Skeletal muscle tissue (tissue), 4 donors: ENCODE data around the gene ATXN10. TPM values are rescaled to one million over a fixed set of nuclear protein-coding genes. Genes with fewer than 3 reads are reported as not detected.

Experiments used
- H3K27ac ChIP-seq: one replicate; pipeline ENCODE4 v1.7.0; 2013; ENCODE audit warnings: mild to moderate bottlenecking, low read depth, low read length, inconsistent platforms
- H3K27me3 ChIP-seq, 3 donors: one replicate each; pipeline ENCODE4 v1.7.0; 2013; ENCODE audit warnings: low read length in 3 of 3; ENCODE audit not compliant: control insufficient read depth in 3 of 3, insufficient read depth in 3 of 3
- H3K36me3 ChIP-seq, 3 donors: one replicate each; pipeline ENCODE4 v1.7.0; 2013; ENCODE audit warnings: low read length in 3 of 3; ENCODE audit not compliant: control insufficient read depth in 3 of 3, insufficient read depth in 3 of 3
- H3K4me1 ChIP-seq, 3 donors: one replicate each; pipeline ENCODE4 v1.7.0; 2013; ENCODE audit warnings: low read length in 3 of 3, mild to moderate bottlenecking in 3 of 3; ENCODE audit not compliant: control insufficient read depth in 3 of 3, insufficient read depth in 3 of 3
- H3K4me3 ChIP-seq, 3 donors: one replicate each; pipeline ENCODE4 v1.7.0; 2013; ENCODE audit warnings: low read length in 3 of 3
- H3K9ac ChIP-seq, 3 donors: one replicate each; pipeline ENCODE4 v1.7.0; 2013; ENCODE audit warnings: low read length in 3 of 3, mild to moderate bottlenecking in 3 of 3, moderate library complexity in 2 of 3, low read depth in 1 of 3
- H3K9me3 ChIP-seq, 3 donors: one replicate each; pipeline ENCODE4 v1.7.0; 2013; ENCODE audit warnings: low read length in 3 of 3; ENCODE audit not compliant: control insufficient read depth in 3 of 3
- total RNA-seq: library from RNA; depleted of rRNA; stranded (reverse); fragments of >200 nt; gene quantifications from one replicate; pipeline ENCODE4 v1.2.3, GENCODE V29; 2014
- donor health status: Osteomylitis.

ATXN10 gene
- total RNA-seq, 1 donor from 2014 or later = 310 TPM

- no peaks in the 10 kb centered on the region for H3K9me3 ChIP-seq
- H3K36me3 ChIP-seq = no peaks in the 10 kb centered on the region
- no peaks in the 10 kb centered on the region for H3K27me3 ChIP-seq
- no peak overlapping the region for H3K9ac ChIP-seq
- no peak overlapping the region for H3K27ac ChIP-seq
- H3K4me1 ChIP-seq = peaks cover 4 to 6% (median 5%) of the 10 kb centered on the region in 3 donors
- no peak overlapping the region for H3K4me3 ChIP-seq
Observed at GRCh38 chr22:45776313-45776585, 104.6 kb downstream of the ATXN10 start.

- Histone ChIP-seq H3K9ac (no peak overlapping the region), H3K9me3 (no peaks in the 10 kb centered on the region), H3K27ac (no peak overlapping the region), H3K4me3 (no peak overlapping the region), H3K27me3 (no peaks in the 10 kb centered on the region), H3K4me1 (peaks cover 4 to 6% (median 5%) of the 10 kb centered on the region in 3 donors), H3K36me3 (no peaks in the 10 kb centered on the region)
Observed at GRCh38 chr22:45777046-45777851, 105.6 kb downstream of the ATXN10 start.

DNA sequence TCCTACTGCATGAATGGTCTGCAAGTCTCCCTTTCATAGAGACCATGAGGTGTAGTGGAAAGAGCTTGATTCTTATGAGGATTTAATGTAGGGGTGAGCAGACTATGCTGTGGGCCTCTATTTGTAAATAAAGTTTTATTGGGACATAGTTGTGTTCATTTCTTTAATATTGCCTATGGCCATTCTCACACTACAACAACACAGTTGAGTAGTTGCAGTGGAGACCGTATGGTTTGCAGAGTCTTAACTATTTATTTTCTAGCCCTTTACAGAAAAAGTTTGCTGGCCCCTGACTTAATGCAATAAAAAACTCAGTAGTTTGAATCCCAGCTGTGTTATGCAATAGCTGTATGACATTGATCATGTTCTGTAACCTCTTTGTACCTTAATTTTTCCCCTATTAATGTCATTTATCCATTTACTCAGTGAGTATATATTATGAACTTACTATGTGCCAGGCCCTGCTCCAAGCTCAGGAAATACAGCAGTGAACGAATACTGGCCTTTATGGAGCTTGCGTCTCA, 106.3 kb downstream of the ATXN10 start:
- no peak overlapping the region for H3K27ac ChIP-seq
- H3K36me3 ChIP-seq = no peaks in the 10 kb centered on the region
- no peak overlapping the region for H3K9ac ChIP-seq
- peaks cover 4 to 6% (median 5%) of the 10 kb centered on the region in 3 donors for H3K4me1 ChIP-seq
- no peaks in the 10 kb centered on the region for H3K9me3 ChIP-seq
- no peaks in the 10 kb centered on the region for H3K27me3 ChIP-seq
- no peak overlapping the region for H3K4me3 ChIP-seq

GRCh38 chr22:45781459-45781858, 109.8 kb downstream of the ATXN10 start:
- no peaks in the 10 kb centered on the region for H3K9me3 ChIP-seq
- H3K36me3 ChIP-seq = peaks cover 0 to 2% (median 0%) of the 10 kb centered on the region in 3 donors
- H3K27me3 ChIP-seq = no peaks in the 10 kb centered on the region
- no peak overlapping the region for H3K9ac ChIP-seq
- peaks cover 18 to 23% (median 20%) of the 10 kb centered on the region in 3 donors for H3K4me1 ChIP-seq
- no peak overlapping the region for H3K4me3 ChIP-seq
- no peak overlapping the region for H3K27ac ChIP-seq

- Histone ChIP-seq H3K4me1 (peaks cover 18 to 23% (median 20%) of the 10 kb centered on the region in 3 donors), H3K36me3 (peaks cover 0 to 2% (median 0%) of the 10 kb centered on the region in 3 donors), H3K27ac (no peak overlapping the region), H3K27me3 (no peaks in the 10 kb centered on the region), H3K9me3 (no peaks in the 10 kb centered on the region), H3K4me3 (no peak overlapping the region), H3K9ac (no peak overlapping the region)
Observed at GRCh38 chr22:45781966-45782365, 110.3 kb downstream of the ATXN10 start.

GRCh38 chr22:45783021-45783420, 111.4 kb downstream of the ATXN10 start:
- Histone ChIP-seq H3K27me3 (no peaks in the 10 kb centered on the region), H3K9me3 (no peaks in the 10 kb centered on the region), H3K36me3 (peaks cover 0 to 2% (median 0%) of the 10 kb centered on the region in 3 donors), H3K9ac (no peak overlapping the region), H3K27ac (no peak overlapping the region), H3K4me3 (no peak overlapping the region), H3K4me1 (peaks cover 18 to 23% (median 20%) of the 10 kb centered on the region in 3 donors)

DNA sequence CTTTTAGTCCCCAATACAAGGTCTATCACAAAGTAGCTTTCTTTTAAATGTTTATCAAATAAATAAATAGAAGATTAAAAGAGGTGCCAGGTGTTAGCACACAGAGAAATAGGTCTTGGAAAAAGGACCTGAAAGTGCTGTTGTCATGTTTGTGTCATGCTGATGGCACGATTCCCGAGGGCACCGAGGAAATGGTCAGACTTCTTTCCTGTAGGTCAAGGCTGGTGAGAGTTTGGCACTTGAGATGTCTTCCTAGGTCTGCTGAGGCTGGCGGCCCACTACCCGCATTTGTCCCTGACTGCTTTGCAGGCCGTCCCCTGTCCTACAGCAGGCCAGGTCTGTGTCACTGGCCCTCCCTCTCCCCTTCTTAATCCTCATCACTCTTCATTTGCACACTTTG, 112.1 kb downstream of the ATXN10 start:
- H3K4me3 ChIP-seq = no peak overlapping the region
- no peaks in the 10 kb centered on the region for H3K27me3 ChIP-seq
- H3K9me3 ChIP-seq = no peaks in the 10 kb centered on the region
- peaks cover 0 to 2% (median 0%) of the 10 kb centered on the region in 3 donors for H3K36me3 ChIP-seq
- no peak overlapping the region for H3K27ac ChIP-seq
- H3K4me1 ChIP-seq = peaks cover 18 to 23% (median 20%) of the 10 kb centered on the region in 3 donors
- no peak overlapping the region for H3K9ac ChIP-seq

GRCh38 chr22:45784357-45785277, 113.0 kb downstream of the ATXN10 start:
- H3K36me3 ChIP-seq = peaks cover 0 to 2% (median 0%) of the 10 kb centered on the region in 3 donors
- H3K27me3 ChIP-seq = no peaks in the 10 kb centered on the region
- no peaks in the 10 kb centered on the region for H3K9me3 ChIP-seq
- peaks cover 18 to 23% (median 20%) of the 10 kb centered on the region in 3 donors for H3K4me1 ChIP-seq
- peak overlapping the region; percentile 31 for H3K27ac ChIP-seq
- H3K9ac ChIP-seq = no peak overlapping the region
- peak overlapping the region in 2 of 3 donors; percentile 1 to 17 for H3K4me3 ChIP-seq

DNA sequence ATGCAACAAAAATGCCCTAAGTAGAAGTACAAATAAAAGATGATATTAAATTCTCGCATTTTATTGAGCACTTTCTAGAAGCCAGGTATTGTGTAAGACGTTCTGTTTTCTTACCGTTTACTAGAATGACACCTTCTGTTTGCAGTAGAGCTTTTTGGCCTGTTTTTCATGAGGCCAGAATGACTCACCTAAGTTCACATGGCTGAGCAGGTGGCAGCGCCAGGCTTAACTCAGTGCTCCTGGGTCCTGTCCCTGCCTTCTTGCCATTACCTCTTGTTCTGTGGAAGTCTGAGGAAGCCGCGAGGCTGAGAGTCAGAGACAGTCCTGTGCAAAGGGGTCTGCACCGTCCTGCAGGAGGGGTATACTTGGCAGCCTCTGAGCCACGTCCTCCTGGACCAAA, 113.8 kb downstream of the ATXN10 start:
- Histone ChIP-seq H3K27ac (no peak overlapping the region), H3K4me1 (peaks cover 18 to 23% (median 20%) of the 10 kb centered on the region in 3 donors), H3K36me3 (peaks cover 0 to 2% (median 0%) of the 10 kb centered on the region in 3 donors), H3K27me3 (no peaks in the 10 kb centered on the region), H3K9ac (no peak overlapping the region), H3K4me3 (no peak overlapping the region), H3K9me3 (no peaks in the 10 kb centered on the region)
